GM12878 (cell line): ENCODE measurements around the gene PTPRM. TPM values are rescaled to one million over a fixed set of nuclear protein-coding genes. Genes with fewer than 3 reads are reported as not detected.

ENCODE experiments used
- ATAC-seq: fragments of 200-7000 bp; cut with Tn5 transposase; 3 replicates; pipeline ENCODE4 v1.9.1; 2020; ENCODE audit warnings: mild to moderate bottlenecking, moderate library complexity
- BruUV-seq: library from RNA; stranded (reverse); fragments of 400-500 nt; replicated peaks from 2 replicates; lab custom pipeline; 2021; lab: Mats Ljungman, UMichigan
- CTCF ChIA-PET: fragments of 300-600 bp; sonication (Branson Sonifier 250); formaldehyde crosslinking; extraction: SDS; loops from one replicate; lab custom pipeline; 2021; ENCODE audit warnings: inconsistent platforms; lab: Yijun Ruan, JAX
- POLR2A ChIA-PET: fragments of 350-600 bp; formaldehyde crosslinking; extraction: SDS; loops from one replicate; lab custom pipeline; 2021; ENCODE audit warnings: inconsistent platforms; lab: Charles Lee
- RAD21 ChIA-PET: fragments of 300-600 bp; sonication (Branson Sonifier 250); formaldehyde crosslinking; loops from one replicate; lab custom pipeline; 2023; ENCODE audit warnings: antibody characterized with exemption; ENCODE audit not compliant: unreplicated experiment; lab: Charles Lee
- SMC1A ChIA-PET: fragments of 300-600 bp; sonication (Branson Sonifier 250); formaldehyde crosslinking; loops from one replicate; lab custom pipeline; 2023; ENCODE audit not compliant: unreplicated experiment, uncharacterized antibody; lab: Charles Lee
- DNase-seq: peaks from one replicate; pipeline ENCODE4 v3.0.0-alpha.2; 2011; ENCODE audit warnings: low read depth, low spot score
- FAIRE-seq: peaks from 3 replicates; lab custom pipeline; 2011; peaks lifted over from hg19 to GRCh38; lab: Jason Lieb, UNC
- H2AFZ ChIP-seq: 2 replicates; pipeline ENCODE4 v1.6.0; 2011; ENCODE audit warnings: low read depth, low read length, control low read depth; ENCODE audit not compliant: control insufficient read depth
- H3K27ac ChIP-seq: 2 replicates; pipeline ENCODE4 v1.5.1; 2011; ENCODE audit warnings: control low read depth; ENCODE audit not compliant: control insufficient read depth, insufficient read depth
- H3K27me3 ChIP-seq, 2 experiments: replicated peaks in 1 of 2; 2 replicates each; pipeline versions ENCODE4 v1.6.0 to v1.6.1; 2011; ENCODE audit warnings: low read length in 1 of 2; ENCODE audit not compliant: control insufficient read depth in 2 of 2, insufficient read depth in 2 of 2
- H3K36me3 ChIP-seq, 2 experiments: 2 replicates each; pipeline ENCODE4 v1.5.1; 2011; ENCODE audit warnings: low read length in 1 of 2; ENCODE audit not compliant: control insufficient read depth in 2 of 2, insufficient read depth in 2 of 2
- H3K4me1 ChIP-seq: 2 replicates; pipeline ENCODE4 v1.6.1; 2011; ENCODE audit warnings: mild to moderate bottlenecking, low read length, moderate library complexity, mixed read lengths; ENCODE audit not compliant: control insufficient read depth, insufficient read depth
- H3K4me2 ChIP-seq: 2 replicates; pipeline ENCODE4 v1.6.0; 2011; ENCODE audit warnings: control low read depth; ENCODE audit not compliant: control insufficient read depth, insufficient read depth
- H3K4me3 ChIP-seq: fragments of 200-600 bp; sonication (generic); 2 replicates; pipeline ENCODE4 v1.5.1; 2016
- H3K79me2 ChIP-seq: 2 replicates; pipeline ENCODE4 v1.6.0; 2011; ENCODE audit warnings: low read length; ENCODE audit not compliant: control insufficient read depth, insufficient read depth
- H3K9ac ChIP-seq: 2 replicates; pipeline ENCODE4 v1.8.0; 2011; ENCODE audit warnings: low read length, control low read depth, mixed read lengths; ENCODE audit not compliant: control insufficient read depth, insufficient read depth
- H3K9me3 ChIP-seq: replicated peaks from 3 replicates; pipeline ENCODE4 v1.5.1; 2011; ENCODE audit warnings: mild to moderate bottlenecking, low read length; ENCODE audit not compliant: control insufficient read depth, insufficient read depth
- H4K20me1 ChIP-seq: 2 replicates; pipeline ENCODE4 v1.6.0; 2011; ENCODE audit not compliant: control insufficient read depth, insufficient read depth
- BRCA1 ChIP-seq: IDR thresholded peaks from 2 replicates; pipeline ENCODE4 v1.6.1; 2011; ENCODE audit warnings: low read depth, low read length, improper control_type of control experiment
- CBFB ChIP-seq: IDR thresholded peaks from 2 replicates; pipeline ENCODE4 v1.6.1; 2016; ENCODE audit warnings: antibody characterized with exemption, low read depth
- CEBPB ChIP-seq, 2 experiments: fragments of 150-350 bp in 1 of 2; IDR thresholded peaks; 2 replicates each; pipeline ENCODE4 v1.6.1; 2012 to 2014; ENCODE audit warnings: low read depth in 2 of 2, low read length in 2 of 2, borderline replicate concordance in 1 of 2, inconsistent platforms in 1 of 2
- DPF2 ChIP-seq: fragments of 450-650 bp; IDR thresholded peaks from 2 replicates; pipeline ENCODE4 v1.6.1; 2017; ENCODE audit warnings: mild to moderate bottlenecking
- GABPA ChIP-seq: IDR thresholded peaks from 2 replicates; pipeline ENCODE4 v1.6.1; 2014; ENCODE audit warnings: antibody characterized with exemption, low read depth, mild to moderate bottlenecking, inconsistent platforms
- HDGF ChIP-seq: fragments of 450-650 bp; IDR thresholded peaks from 2 replicates; pipeline ENCODE4 v1.6.1; 2016; ENCODE audit warnings: antibody characterized with exemption
- IRF4 ChIP-seq: IDR thresholded peaks from 2 replicates; pipeline ENCODE4 v1.6.1; 2011; ENCODE audit warnings: low read depth, low read length
- KDM1A ChIP-seq: fragments of 200-600 bp; sonication (generic); IDR thresholded peaks from 2 replicates; pipeline ENCODE4 v1.6.1; 2016; ENCODE audit warnings: borderline replicate concordance
- KLF5 ChIP-seq: fragments of 450-650 bp; IDR thresholded peaks from 2 replicates; pipeline ENCODE4 v1.6.1; 2014; ENCODE audit warnings: mild to moderate bottlenecking; ENCODE audit not compliant: partially characterized antibody
- MEF2B ChIP-seq: fragments of 450-650 bp; IDR thresholded peaks from 2 replicates; pipeline ENCODE4 v1.6.1; 2018; ENCODE audit warnings: mild to moderate bottlenecking, moderate library complexity; ENCODE audit not compliant: partially characterized antibody, poor library complexity, severe bottlenecking
- MYB ChIP-seq: fragments of 150-350 bp; IDR thresholded peaks from 2 replicates; pipeline ENCODE4 v1.6.1; 2014; ENCODE audit warnings: mild to moderate bottlenecking, low read depth, low read length, borderline replicate concordance
- NFIC ChIP-seq: IDR thresholded peaks from 2 replicates; pipeline ENCODE4 v1.6.1; 2012; ENCODE audit warnings: low read depth, mild to moderate bottlenecking, inconsistent platforms, low read length, moderate library complexity
- NR2C2 ChIP-seq: IDR thresholded peaks from 2 replicates; pipeline ENCODE4 v1.6.1; 2011; ENCODE audit warnings: borderline replicate concordance, low read depth; ENCODE audit not compliant: control insufficient read depth, insufficient read length
- PAX8 ChIP-seq: fragments of 450-650 bp; IDR thresholded peaks from 2 replicates; pipeline ENCODE4 v1.6.1; 2017; ENCODE audit warnings: mild to moderate bottlenecking, moderate library complexity
- PML ChIP-seq: IDR thresholded peaks from 2 replicates; pipeline ENCODE4 v1.6.1; 2012; ENCODE audit warnings: low read length, inconsistent platforms
- POU2F2 ChIP-seq: IDR thresholded peaks from 3 replicates; pipeline ENCODE4 v1.6.1; 2011; ENCODE audit warnings: low read depth, mild to moderate bottlenecking, low read length, borderline replicate concordance
- TBL1XR1 ChIP-seq: IDR thresholded peaks from 2 replicates; pipeline ENCODE4 v1.6.1; 2012; ENCODE audit warnings: low read depth, low read length, improper control_type of control experiment
- TCF12 ChIP-seq: IDR thresholded peaks from 2 replicates; pipeline ENCODE4 v1.6.1; 2011; ENCODE audit warnings: low read depth, mild to moderate bottlenecking, low read length
- WRNIP1 ChIP-seq: IDR thresholded peaks from 2 replicates; pipeline ENCODE4 v1.6.1; 2011; ENCODE audit warnings: low read depth, low read length, improper control_type of control experiment, borderline replicate concordance
- ZNF217 ChIP-seq: fragments of 450-650 bp; IDR thresholded peaks from 2 replicates; pipeline ENCODE4 v1.6.1; 2017; ENCODE audit warnings: antibody characterized with exemption, mild to moderate bottlenecking
- ZSCAN29 ChIP-seq: fragments of 450-650 bp; IDR thresholded peaks from 2 replicates; pipeline ENCODE4 v1.6.1; 2017; ENCODE audit warnings: mild to moderate bottlenecking, moderate library complexity
- WGBS: methylation state at CpG from one replicate; pipeline ENCODE4 v1.1.6; 2016; ENCODE audit warnings: low lambda C conversion rate; ENCODE audit not compliant: insufficient replicate concordance, insufficient coverage; ENCODE audit errors: missing lambda C conversion rate; 5-methylcytosine and 5-hydroxymethylcytosine counted together
- in situ Hi-C: fragments of 300-500 bp; cut with MboI; formaldehyde crosslinking; loops from 9 replicates; pipeline ENCODE4 v1.14.3; 2018; ENCODE audit warnings: mixed read lengths
- intact Hi-C: fragments of 100-400 bp; cut with micrococcal nuclease; formaldehyde crosslinking; loops from one replicate; pipeline ENCODE4 v1.14.2; 2022; ENCODE audit not compliant: unreplicated experiment
- polyA plus RNA-seq, 11 experiments: library from polyadenylated mRNA; depleted of rRNA in 4 of 11; unstranded in 6 of 11; stranded (reverse) in 5 of 11; fragments of >200 nt; fragmentation: Nextera tagmentation in 4 of 11; fragmentation: Illumina TruSeq in 1 of 11; extraction: Ambion mirVana in 4 of 11; extraction: Trizol in 1 of 11; gene quantifications; 1 replicate in 1 of 11; 2 replicates in 10 of 11; pipeline versions ENCODE4 v1.2.1 to v1.2.3, GENCODE V29; 2011 to 2016; ENCODE audit warnings: inconsistent platforms in 2 of 11, missing spikeins in 2 of 11, low read depth in 1 of 11
- total RNA-seq, 4 experiments: library from RNA; depleted of rRNA in 3 of 4; stranded (reverse); fragments of >200 nt in 3 of 4; fragmentation: Illumina TruSeq in 1 of 4; extraction: Trizol in 1 of 4; gene quantifications; 2 replicates each; pipeline versions ENCODE4 v1.2.1 to v1.2.3, GENCODE V29; 2013 to 2021
- TF ChIP-seq, protein P1 (sequence below): IDR thresholded peaks from 2 replicates; pipeline ENCODE4 v1.6.1; 2012; ENCODE audit warnings: low read depth, low read length, improper control_type of control experiment
- TF ChIP-seq, protein P2 (sequence below): IDR thresholded peaks from 2 replicates; pipeline ENCODE4 v1.6.1; 2011; ENCODE audit warnings: borderline replicate concordance, low read depth, mild to moderate bottlenecking, moderate library complexity, mixed read lengths, low read length; ENCODE audit not compliant: insufficient read depth; ENCODE audit errors: extremely low read length
- TF ChIP-seq, protein P3 (sequence below): IDR thresholded peaks from 2 replicates; pipeline ENCODE4 v1.6.1; 2011; ENCODE audit warnings: borderline replicate concordance, low read depth, mild to moderate bottlenecking, moderate library complexity, low read length; ENCODE audit not compliant: insufficient read depth, poor library complexity, severe bottlenecking

Gene PTPRM
- total and polyA plus RNA-seq, 10 of the 15 experiments (the other 5 are each of a cell fraction or from before 2014, with no cell fraction given) = 0.07 to 22.6 (median 0.60) TPM

DNA sequence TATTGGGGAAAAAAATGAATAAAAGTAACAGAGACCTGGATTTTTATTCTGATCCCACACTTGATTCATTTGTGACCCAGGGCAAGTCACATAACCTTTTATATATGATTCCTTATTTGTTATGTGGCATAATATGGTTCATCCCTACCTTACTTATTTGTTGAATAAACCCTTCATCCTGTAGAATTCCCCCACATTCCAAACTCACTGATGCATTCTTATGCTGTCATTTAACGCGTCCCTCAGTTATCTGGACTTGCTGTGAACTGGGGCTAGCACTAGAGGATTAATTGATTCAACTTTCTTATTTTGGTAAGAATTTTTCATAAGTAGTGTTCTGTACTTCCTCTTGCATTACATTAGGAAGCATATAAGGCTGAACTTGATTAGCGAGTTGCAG, 657.5 kb downstream of the PTPRM start (continued):
- TF ChIP-seq CEBPB (IDR thresholded peaks at IDR 0.05; ENCODE audit: borderline replicate concordance in 1 of 2, low read depth in 2 of 2, low read length in 2 of 2) = no peak
- no peak for TF ChIP-seq ZNF217
- TF ChIP-seq POU2F2 = no peak
- no peak for TF ChIP-seq MEF2B
- TF ChIP-seq HDGF = no peak

DNA sequence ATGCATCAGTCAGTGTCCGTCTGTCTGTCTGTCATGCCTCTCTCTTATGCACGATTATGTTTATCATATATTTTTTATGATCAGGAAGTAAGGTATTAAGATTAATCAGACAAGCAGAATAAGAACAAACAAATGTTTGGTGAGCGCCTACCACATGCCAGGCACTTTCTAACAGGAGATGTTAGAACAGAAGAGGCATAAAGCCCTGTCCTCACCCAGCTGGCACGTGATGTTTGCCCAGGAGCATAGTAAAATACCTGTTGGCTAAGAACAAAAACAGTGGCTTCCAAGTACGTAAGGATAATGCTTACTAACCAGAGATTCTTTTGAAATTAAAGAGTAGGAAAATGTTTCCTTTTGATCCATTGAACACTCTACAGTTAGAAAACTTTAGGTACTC, 661.9 kb downstream of the PTPRM start:
- no peak overlapping the region for H3K27ac ChIP-seq
- intact Hi-C loops = no loop called here
- FAIRE-seq (no peak), ATAC-seq (no peak), DNase-seq (no peak)
- RAD21 ChIA-PET = no interaction called here
- no peak overlapping the region for H3K9ac ChIP-seq
- no peaks in the 10 kb centered on the region for H3K36me3 ChIP-seq
- WGBS = 0% methylated on average over 5 of the region's 5 CpGs
- in situ Hi-C loops = no loop called here
- H3K4me3 ChIP-seq = no peak overlapping the region
- POLR2A ChIA-PET = no interaction called here
- H3K4me1 ChIP-seq = no peaks in the 10 kb centered on the region
- H3K27me3 ChIP-seq = no peaks in the 10 kb centered on the region
- BruUV-seq = no TSS peak
- H3K9me3 ChIP-seq = no peaks in the 10 kb centered on the region
- no peak overlapping the region for H3K4me2 ChIP-seq
- CTCF ChIA-PET = no interaction called here
- H3K79me2 ChIP-seq = no peaks in the 10 kb centered on the region
- TF ChIP-seq, protein P1, sequence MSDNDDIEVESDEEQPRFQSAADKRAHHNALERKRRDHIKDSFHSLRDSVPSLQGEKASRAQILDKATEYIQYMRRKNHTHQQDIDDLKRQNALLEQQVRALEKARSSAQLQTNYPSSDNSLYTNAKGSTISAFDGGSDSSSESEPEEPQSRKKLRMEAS = no peak
- TF ChIP-seq PML = no peak
- TF ChIP-seq IRF4 = no peak
- no peak for TF ChIP-seq TCF12
- TF ChIP-seq MEF2B = no peak
- TF ChIP-seq ZSCAN29 = no peak
- TF ChIP-seq NFIC = no peak
- TF ChIP-seq, protein P2, sequence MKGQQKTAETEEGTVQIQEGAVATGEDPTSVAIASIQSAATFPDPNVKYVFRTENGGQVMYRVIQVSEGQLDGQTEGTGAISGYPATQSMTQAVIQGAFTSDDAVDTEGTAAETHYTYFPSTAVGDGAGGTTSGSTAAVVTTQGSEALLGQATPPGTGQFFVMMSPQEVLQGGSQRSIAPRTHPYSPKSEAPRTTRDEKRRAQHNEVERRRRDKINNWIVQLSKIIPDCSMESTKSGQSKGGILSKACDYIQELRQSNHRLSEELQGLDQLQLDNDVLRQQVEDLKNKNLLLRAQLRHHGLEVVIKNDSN = no peak
- no peak for TF ChIP-seq MYB
- no peak for TF ChIP-seq GABPA
- no peak for TF ChIP-seq CBFB
- TF ChIP-seq WRNIP1 = no peak
- TF ChIP-seq TBL1XR1 = no peak
- TF ChIP-seq KDM1A = no peak
- TF ChIP-seq KLF5 = no peak
- no peak for TF ChIP-seq BRCA1
- TF ChIP-seq NR2C2 = no peak
- TF ChIP-seq DPF2 = no peak
- TF ChIP-seq, protein P3, sequence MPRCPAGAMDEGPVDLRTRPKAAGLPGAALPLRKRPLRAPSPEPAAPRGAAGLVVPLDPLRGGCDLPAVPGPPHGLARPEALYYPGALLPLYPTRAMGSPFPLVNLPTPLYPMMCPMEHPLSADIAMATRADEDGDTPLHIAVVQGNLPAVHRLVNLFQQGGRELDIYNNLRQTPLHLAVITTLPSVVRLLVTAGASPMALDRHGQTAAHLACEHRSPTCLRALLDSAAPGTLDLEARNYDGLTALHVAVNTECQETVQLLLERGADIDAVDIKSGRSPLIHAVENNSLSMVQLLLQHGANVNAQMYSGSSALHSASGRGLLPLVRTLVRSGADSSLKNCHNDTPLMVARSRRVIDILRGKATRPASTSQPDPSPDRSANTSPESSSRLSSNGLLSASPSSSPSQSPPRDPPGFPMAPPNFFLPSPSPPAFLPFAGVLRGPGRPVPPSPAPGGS = no peak
- no peak for TF ChIP-seq PAX8
- SMC1A ChIA-PET = no interaction called here
- no peaks in the 10 kb centered on the region for H4K20me1 ChIP-seq
- H2AFZ ChIP-seq = no peak overlapping the region
